LNCAP (cell line): Measurements from ENCODE around the gene BEST1.

Experiments used
- TF ChIP-seq, protein P1 (sequence below): fragments of 450-650 bp; IDR thresholded peaks from 2 replicates; pipeline ENCODE4 v1.5.1; 2017; ENCODE audit warnings: mild to moderate bottlenecking

Gene BEST1

DNA sequence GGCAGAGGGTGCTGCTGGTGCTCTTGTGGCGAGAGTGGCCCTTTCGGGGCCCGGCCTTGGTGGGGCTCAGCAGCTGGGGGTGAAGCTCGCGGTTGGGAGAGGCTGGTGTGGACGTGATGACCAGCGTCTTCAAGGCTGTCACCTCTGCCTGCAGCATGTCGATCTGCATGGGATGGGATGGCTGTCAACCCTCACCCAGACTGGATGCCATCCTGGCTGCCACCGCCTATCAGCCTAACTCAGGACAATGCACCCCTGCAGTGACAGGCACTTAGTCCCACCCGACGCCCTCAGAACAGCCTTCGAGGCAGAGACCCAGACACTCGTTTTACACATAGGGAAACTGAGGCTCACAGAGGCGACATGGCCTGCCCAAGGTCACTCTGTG, 43.6 kb upstream of the BEST1 start:
- TF ChIP-seq, protein P1, sequence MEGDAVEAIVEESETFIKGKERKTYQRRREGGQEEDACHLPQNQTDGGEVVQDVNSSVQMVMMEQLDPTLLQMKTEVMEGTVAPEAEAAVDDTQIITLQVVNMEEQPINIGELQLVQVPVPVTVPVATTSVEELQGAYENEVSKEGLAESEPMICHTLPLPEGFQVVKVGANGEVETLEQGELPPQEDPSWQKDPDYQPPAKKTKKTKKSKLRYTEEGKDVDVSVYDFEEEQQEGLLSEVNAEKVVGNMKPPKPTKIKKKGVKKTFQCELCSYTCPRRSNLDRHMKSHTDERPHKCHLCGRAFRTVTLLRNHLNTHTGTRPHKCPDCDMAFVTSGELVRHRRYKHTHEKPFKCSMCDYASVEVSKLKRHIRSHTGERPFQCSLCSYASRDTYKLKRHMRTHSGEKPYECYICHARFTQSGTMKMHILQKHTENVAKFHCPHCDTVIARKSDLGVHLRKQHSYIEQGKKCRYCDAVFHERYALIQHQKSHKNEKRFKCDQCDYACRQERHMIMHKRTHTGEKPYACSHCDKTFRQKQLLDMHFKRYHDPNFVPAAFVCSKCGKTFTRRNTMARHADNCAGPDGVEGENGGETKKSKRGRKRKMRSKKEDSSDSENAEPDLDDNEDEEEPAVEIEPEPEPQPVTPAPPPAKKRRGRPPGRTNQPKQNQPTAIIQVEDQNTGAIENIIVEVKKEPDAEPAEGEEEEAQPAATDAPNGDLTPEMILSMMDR: no peak

DNA sequence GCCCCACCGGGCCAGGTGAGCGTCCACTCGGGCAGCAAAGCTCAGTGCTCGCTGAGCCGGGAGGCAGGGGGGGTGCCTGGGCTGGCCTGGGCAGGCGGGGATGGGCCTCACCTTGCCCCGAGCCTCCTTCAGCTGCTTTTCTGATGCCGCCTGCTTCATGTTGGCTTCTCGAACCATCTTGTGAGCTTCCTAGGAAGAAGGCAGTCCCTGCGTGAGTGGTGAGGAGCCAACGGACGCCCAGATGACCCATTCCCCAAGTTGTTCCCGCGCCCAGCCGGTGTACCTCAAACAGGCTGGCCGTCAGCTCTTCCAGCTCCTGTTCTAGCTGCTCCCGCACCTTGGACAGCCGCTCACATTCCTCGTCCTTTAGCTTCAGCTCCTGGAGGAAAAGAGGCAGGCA, 42.9 kb upstream of the BEST1 start:
- TF ChIP-seq, protein P1: no peak

DNA sequence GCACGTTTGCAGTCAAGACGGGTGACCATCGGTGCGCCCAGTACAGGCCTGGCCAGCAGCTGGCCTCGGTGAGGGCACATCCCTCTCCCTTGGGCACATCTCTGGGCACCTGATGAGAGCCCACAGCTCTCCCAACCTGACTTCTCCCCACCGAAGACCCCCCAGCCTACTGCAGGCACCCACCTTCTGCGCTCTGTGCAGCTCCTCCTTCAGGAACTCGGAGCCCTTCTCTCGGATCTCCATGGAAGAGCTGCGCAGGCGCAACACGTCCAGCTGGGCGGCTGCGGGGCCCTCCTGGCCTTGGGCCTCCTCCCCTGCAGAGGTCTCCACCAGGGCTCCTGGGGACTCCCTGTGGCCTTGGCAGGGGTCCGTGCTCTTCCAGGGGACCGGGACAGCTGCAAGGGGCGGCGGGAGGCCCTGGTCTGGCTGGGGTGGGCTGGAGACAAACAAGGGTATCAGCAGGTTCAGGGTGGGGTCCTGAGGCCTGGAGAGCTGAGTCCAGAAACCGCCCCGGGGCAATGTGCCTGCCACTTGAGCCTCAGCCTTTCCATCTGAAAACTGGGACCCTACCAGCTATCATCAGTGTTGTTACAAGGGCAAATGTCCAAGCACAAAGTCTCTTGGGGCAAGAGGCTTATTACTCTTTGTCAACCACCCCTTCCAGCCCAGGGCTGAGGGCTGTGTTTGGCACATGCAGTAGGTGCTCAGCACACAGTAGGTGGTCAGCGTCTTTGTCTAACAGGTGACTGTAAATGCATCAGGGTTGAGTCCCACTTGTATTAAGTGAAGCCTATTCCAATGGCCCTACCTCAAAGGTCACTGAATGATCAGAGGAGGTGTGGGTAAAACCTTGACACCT, 42.1 kb upstream of the BEST1 start:
- TF ChIP-seq, protein P1: no peak

DNA sequence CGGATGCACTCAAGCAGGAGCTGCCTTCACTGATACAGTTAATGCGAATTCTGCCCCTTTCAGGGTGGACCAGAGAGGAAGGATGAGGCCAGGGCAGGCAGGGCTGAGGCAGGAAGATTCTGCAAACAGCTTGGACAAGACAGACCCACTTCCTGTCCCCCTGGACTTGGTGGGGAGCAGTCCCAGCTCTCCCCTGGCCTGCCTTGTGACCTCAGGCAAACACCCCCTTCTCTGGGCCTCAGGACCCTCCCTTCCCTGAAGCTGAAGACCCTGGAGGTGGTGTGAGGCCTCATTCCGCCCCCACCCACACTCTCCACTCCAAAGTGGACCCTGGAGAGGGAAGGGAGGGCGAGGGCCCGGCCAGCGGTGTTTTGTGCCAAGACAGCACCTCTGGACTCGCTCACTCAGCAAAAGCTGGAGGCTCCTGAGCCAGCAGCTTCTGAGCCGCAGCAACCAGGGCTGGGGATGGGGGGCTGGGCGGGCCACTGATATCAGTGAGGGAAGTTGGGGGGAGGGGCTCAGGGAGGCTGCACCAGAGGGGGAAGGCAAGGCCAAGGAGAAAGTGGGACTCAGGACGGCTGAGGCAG, 41.3 kb upstream of the BEST1 start:
- TF ChIP-seq, protein P1: no peak

DNA sequence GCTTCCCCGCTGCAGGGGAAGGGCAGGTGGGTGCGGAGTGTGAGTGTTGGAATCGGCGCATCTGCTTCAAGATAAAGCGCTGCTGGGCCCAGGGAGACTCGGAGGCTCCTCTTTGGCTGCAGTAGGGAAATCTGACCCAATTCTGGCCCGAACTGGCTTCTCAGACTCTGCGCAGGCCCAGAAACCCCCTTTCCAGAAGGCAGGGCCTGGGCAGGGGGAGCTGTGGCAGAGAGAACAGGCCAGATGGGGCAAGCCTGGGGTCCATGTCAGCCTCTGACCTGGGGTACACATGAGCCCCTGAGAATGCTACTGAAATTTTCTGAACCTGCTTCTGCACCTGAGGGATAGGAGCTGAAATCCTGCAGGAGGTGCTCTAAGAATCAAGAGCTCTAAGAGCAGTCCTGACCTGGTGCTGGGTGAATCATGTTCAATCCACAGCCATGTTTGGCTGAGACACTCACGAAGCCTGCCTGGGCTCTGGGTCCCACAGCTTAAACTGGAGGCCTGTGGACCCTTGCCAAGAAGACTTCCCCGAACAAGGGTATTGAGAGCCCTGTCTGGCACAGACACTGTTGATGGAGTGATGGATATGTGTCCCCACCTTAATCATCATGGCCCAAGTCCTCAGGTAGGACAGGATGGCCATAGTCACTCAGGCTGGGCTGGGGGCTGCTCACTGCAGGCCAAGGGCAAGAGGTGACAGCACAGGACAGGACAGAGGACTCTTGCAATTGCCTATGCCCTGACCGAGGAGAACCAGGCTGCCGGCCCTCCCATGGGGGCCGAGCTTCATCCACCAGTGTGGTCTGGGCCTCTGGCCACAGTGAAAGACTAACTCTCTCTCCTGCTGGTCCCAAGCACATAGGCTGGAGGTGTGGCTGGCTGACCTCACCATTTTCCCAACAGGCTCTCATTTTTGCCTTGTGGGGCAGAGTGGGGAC, 39.7 kb upstream of the BEST1 start:
- TF ChIP-seq, protein P1: no peak

DNA sequence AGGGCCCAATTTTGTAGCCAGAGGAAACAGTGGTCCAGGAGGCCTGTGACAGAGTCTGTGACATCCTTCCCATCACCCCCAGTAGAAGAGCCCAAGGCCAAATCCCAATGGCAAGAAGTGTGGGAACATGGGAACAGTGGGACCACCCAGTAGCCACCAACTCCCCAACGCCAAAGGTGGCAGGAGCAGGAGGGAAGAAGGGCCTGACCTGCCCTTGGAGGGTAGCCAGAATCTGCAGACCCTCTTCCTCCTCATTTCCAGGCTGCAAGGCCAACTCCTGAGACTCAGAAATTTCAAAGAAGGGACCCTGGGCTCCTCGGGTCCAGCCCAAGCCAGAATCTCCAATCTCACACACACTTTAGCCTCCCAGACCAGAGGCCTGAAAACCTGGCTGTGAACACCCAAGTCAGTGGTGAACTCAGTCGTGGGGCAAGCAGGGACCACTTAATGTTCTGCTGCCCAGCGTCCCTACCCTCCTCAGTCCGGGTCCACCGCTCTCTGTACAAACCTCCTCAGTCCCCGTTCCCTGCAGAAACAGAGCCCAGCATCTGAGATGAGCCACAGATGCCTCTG, 38.9 kb upstream of the BEST1 start:
- TF ChIP-seq, protein P1: no peak
